SK-N-MC (cell line): ENCODE results near the gene RALGDS.
A peak's percentile ranks its signal among the peaks of the same experiment; 100 is the strongest.

Experiments
- DNase-seq: peaks from one replicate; pipeline ENCODE4 v3.0.0-alpha.2; 2011; ENCODE audit warnings: low read depth, low spot score
- H3K27ac ChIP-seq: fragments of 200-600 bp; sonication (generic); 2 replicates; pipeline ENCODE4 v1.5.1; 2016; ENCODE audit warnings: mixed run types
- H3K36me3 ChIP-seq: fragments of 200-600 bp; sonication (generic); 2 replicates; pipeline ENCODE4 v1.6.1; 2017; ENCODE audit warnings: antibody characterized with exemption, low read length, mixed read lengths; ENCODE audit not compliant: insufficient read depth
- H3K4me3 ChIP-seq: fragments of 200-600 bp; sonication (generic); 2 replicates; pipeline ENCODE4 v1.5.1; 2016
- H3K9ac ChIP-seq: fragments of 200-600 bp; sonication (generic); 2 replicates; pipeline ENCODE4 v1.8.0; 2017; ENCODE audit warnings: mixed run types, mixed read lengths; ENCODE audit not compliant: insufficient read length
- H3K9me3 ChIP-seq: fragments of 200-600 bp; sonication (generic); 2 replicates; pipeline ENCODE4 v1.6.1; 2017; ENCODE audit warnings: low read depth, mild to moderate bottlenecking, antibody characterized with exemption, low read length, moderate library complexity, mixed read lengths
- EZH2 ChIP-seq: fragments of 200-600 bp; sonication (generic); IDR thresholded peaks from one replicate; pipeline ENCODE4 v1.6.1; 2017; ENCODE audit warnings: antibody characterized with exemption
- FOXP2 ChIP-seq: optimal IDR thresholded peaks from 2 replicates; pipeline ENCODE3; 2011; ENCODE audit warnings: mild to moderate bottlenecking, moderate library complexity; ENCODE audit not compliant: insufficient read depth; ENCODE audit errors: extremely low read length, control extremely low read depth
- POLR2AphosphoS5 ChIP-seq: IDR thresholded peaks from 2 replicates; pipeline ENCODE4 v1.6.1; 2012; ENCODE audit warnings: mild to moderate bottlenecking, low read depth, low read length, borderline replicate concordance

Gene RALGDS

DNA sequence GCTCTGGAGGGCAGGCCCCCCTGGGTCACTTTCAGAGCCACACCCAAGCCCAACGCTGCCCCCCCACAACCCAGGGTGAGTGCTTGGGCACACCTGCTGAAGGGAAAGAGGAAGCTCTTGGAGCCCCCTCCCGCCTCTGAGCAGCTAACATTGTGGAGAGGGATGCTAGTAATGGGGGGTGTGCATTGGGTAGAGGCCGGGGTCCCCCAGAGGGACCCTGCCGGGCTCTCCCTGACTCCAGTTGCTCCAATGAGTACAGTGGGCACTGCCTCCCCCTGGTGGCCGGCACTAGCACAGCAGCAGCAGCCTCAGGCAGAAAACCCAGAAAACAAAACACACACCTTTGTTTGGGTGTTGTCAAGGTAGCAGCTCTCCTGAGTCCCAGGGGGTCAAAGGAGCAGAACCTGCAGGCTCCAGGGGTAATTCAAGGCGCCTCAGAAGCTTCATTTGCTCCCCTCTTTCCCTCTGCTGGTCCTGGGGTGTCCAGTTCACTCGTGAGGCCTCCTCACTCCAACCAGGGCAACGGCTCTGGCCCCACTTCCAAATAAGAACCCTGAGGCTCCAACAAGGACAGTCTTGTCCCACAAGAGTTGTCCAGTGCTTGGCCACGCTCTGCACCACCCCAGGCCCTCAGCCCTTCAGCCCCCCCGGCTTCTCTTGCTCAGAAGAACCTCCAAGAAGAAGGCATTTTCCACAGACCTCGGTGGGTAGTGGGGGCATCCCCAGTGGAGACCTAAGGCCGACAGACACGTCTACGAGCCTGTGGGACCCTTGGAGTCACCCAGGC is 26.6 kb upstream of the RALGDS start:
- H3K27ac ChIP-seq: no peak overlapping the region
- DNase-seq: no peak
- H3K36me3 ChIP-seq: no peaks in the 10 kb centered on the region
- TF ChIP-seq FOXP2 (no peak), EZH2 (no peak), POLR2AphosphoS5 (no peak)
- H3K9ac ChIP-seq: peak overlapping the region; percentile 71
- H3K9me3 ChIP-seq: no peaks in the 10 kb centered on the region
- peak overlapping the region; percentile 86 for H3K4me3 ChIP-seq

- H3K9me3 ChIP-seq: no peaks in the 10 kb centered on the region
- no peak overlapping the region for H3K9ac ChIP-seq
- no peaks in the 10 kb centered on the region for H3K36me3 ChIP-seq
- TF ChIP-seq EZH2 (no peak), POLR2AphosphoS5 (no peak), FOXP2 (no peak)
- H3K4me3 ChIP-seq: no peak overlapping the region
- H3K27ac ChIP-seq: no peak overlapping the region
- no peak for DNase-seq
These were observed 25.8 kb upstream of the RALGDS start for GRCh38 chr9:133146746-133147411.

GRCh38 chr9:133144904-133145851 is 24.1 kb upstream of the RALGDS start:
- H3K4me3 ChIP-seq: peak overlapping the region; percentile 83
- no peak for TF ChIP-seq FOXP2
- TF ChIP-seq EZH2: no peak
- no peak for TF ChIP-seq POLR2AphosphoS5
- no peaks in the 10 kb centered on the region for H3K36me3 ChIP-seq
- no peak overlapping the region for H3K9ac ChIP-seq
- no peaks in the 10 kb centered on the region for H3K9me3 ChIP-seq
- no peak overlapping the region for H3K27ac ChIP-seq
- no peak for DNase-seq

DNA sequence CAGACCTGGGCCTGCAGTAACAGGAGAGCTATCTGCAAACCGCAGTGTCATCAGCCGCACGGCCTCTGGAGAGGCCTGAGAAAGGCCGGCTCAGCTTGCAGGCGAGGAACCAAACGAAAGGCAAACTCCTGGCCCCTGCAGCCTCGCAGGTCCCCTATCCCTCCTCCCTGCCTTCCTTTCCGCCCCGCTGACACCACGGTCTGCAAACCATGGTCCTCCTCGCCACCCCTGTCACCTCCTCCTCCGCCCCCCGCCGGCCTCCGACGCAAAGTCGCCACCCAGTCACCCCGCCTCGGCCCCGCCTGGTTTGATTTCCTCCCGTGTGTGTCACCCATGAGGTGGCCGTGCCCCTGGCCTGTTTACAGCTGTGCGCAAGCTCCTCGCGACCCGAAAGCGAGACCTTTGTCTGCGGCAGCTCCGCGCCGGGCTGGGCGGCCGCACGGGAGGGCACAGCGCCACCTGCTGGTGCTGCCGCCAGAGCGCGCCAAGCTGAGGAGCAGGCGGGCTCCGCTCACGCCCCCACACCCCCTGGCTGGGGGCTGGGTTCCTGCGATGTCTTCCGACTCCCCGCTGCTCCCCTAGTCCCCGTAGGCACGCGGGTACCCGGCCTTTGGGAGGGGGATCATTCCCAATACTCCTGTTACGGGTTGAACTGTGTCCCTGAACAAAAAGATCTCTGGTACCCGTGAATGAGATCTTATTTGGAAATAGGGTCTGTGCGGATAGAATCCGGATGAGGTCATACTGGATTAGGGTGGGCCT is 23.3 kb upstream of the RALGDS start:
- Histone ChIP-seq H3K9ac (peak overlapping the region; percentile 82), H3K27ac (no peak overlapping the region), H3K4me3 (peak overlapping the region; percentile 83), H3K36me3 (no peaks in the 10 kb centered on the region), H3K9me3 (no peaks in the 10 kb centered on the region)
- DNase-seq: no peak
- peak; percentile 77 for TF ChIP-seq FOXP2
- no peak; the same call in 1 of the 2 replicates for TF ChIP-seq POLR2AphosphoS5

GRCh38 chr9:133143639-133144141 is 22.6 kb upstream of the RALGDS start:
- Histone ChIP-seq H3K4me3 (peak overlapping the region; percentile 83), H3K36me3 (no peaks in the 10 kb centered on the region), H3K9ac (peak overlapping the region; percentile 82), H3K27ac (no peak overlapping the region), H3K9me3 (no peaks in the 10 kb centered on the region)
- no peak for TF ChIP-seq FOXP2
- no peak for TF ChIP-seq EZH2
- TF ChIP-seq POLR2AphosphoS5: no peak
- DNase-seq: no peak

DNA sequence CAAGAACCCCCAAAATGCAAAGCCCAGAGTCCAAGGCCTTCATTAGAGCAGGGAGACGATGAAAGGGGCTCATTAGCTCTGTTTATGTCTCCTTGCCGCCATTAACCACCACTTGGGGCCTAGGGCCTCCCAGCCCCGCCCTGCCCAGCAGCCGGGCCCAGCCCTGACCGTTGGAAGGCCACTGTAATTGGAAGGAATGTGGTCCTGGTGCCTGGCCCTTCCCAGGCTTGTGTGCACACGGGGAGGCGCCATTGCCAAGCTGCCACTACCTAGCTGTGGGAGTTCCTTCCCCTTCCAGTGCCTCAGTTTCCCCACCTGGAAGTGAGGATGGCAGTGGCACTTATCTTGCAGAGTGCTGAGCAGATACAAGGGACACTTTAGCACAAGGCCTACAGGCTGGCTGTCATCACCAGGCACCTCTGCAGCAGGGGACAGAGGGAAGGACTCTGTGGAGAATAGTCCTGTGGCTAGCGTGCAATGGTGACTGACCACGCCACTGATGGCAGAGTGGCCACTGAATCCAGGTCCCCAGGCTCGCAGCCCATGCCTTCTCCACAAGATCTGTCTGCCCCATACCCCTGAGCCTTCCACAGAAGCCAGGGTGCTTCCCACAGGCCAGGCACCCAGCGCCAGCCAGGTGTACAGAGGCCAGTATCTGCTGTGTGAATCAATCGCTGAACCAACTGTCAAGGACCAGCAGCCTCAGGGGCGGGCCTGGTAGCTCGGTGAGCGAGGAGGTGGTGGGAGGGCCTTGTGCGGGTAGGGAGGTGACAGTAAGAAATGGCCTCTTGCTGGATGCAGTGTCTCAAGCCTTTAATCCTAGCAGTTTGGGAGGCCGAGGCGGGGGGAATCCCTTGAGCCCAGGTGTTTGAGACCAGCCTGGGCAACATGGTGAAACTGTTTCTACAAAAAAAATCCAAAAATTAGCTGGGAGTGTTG is 21.9 kb upstream of the RALGDS start:
- no peak for DNase-seq
- no peaks in the 10 kb centered on the region for H3K9me3 ChIP-seq
- H3K4me3 ChIP-seq: no peak overlapping the region
- no peaks in the 10 kb centered on the region for H3K36me3 ChIP-seq
- no peak overlapping the region for H3K27ac ChIP-seq
- no peak for TF ChIP-seq POLR2AphosphoS5
- TF ChIP-seq EZH2: no peak
- TF ChIP-seq FOXP2: no peak
- no peak overlapping the region for H3K9ac ChIP-seq

DNA sequence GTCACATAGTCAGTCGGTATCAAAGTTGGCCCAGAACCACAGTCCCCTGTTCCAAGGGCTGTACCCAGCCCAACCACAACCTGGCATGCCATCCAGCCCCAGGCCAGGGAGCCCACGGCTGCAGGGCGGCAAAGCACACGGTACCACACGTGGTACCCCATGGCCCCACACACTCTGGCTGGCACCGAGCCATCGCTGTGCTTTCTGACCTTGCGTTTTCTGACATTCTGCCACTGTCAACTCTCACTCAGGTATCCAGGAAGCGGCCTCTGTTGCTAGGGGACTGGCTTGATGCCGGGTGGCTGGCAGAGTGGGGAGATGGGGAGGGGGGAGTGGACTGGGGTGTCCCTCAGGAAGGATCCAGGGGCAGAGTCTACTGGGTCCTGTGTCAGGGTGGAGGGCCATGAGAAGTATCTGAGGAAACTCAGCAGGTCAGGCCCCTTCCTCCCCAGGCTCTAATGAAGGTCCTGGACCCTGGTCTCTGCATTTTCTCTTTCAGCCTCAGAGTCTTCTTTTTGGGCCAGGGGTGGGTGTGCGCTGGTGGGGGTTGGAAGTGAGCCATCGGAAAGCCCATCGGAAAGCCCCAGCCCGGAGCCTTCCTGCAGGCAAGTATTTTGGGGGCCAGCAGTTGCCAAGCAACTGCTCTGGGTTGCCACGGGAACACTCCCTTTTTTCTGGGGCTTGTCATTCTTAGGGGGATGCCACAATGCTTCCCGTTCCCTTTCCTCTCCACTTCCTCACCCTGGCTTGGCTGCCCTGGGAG is 21.0 kb upstream of the RALGDS start:
- no peak overlapping the region for H3K9ac ChIP-seq
- no peak overlapping the region for H3K4me3 ChIP-seq
- no peak overlapping the region for H3K27ac ChIP-seq
- DNase-seq: no peak
- H3K36me3 ChIP-seq: no peaks in the 10 kb centered on the region
- H3K9me3 ChIP-seq: no peaks in the 10 kb centered on the region
- TF ChIP-seq FOXP2 (no peak), EZH2 (no peak), POLR2AphosphoS5 (no peak)
